Hepatocyte (in vitro differentiated cells): Measurements from ENCODE around the gene COQ8B.

Experiments
- EZH2 ChIP-seq: fragments of 200-600 bp; sonication (generic); IDR thresholded peaks from 2 replicates; pipeline ENCODE4 v1.6.1; 2016; ENCODE audit warnings: antibody characterized with exemption, mild to moderate bottlenecking, borderline replicate concordance
- EZH2phosphoT487 ChIP-seq: fragments of 200-600 bp; sonication (generic); IDR thresholded peaks from one replicate; pipeline ENCODE4 v1.6.1; 2018; ENCODE audit warnings: antibody characterized with exemption, mild to moderate bottlenecking, low read depth, moderate library complexity; ENCODE audit not compliant: unreplicated experiment, severe bottlenecking
- TF ChIP-seq, protein P1 (sequence below): fragments of 200-600 bp; sonication (generic); IDR thresholded peaks from 2 replicates; pipeline ENCODE4 v1.5.1; 2016; ENCODE audit warnings: antibody characterized with exemption, mild to moderate bottlenecking; ENCODE audit not compliant: poor library complexity

- TF ChIP-seq, protein P1, sequence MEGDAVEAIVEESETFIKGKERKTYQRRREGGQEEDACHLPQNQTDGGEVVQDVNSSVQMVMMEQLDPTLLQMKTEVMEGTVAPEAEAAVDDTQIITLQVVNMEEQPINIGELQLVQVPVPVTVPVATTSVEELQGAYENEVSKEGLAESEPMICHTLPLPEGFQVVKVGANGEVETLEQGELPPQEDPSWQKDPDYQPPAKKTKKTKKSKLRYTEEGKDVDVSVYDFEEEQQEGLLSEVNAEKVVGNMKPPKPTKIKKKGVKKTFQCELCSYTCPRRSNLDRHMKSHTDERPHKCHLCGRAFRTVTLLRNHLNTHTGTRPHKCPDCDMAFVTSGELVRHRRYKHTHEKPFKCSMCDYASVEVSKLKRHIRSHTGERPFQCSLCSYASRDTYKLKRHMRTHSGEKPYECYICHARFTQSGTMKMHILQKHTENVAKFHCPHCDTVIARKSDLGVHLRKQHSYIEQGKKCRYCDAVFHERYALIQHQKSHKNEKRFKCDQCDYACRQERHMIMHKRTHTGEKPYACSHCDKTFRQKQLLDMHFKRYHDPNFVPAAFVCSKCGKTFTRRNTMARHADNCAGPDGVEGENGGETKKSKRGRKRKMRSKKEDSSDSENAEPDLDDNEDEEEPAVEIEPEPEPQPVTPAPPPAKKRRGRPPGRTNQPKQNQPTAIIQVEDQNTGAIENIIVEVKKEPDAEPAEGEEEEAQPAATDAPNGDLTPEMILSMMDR, result no peak
- TF ChIP-seq EZH2phosphoT487 (no peak), EZH2 (no peak)
Measured at GRCh38 chr19:40701758-40702157, 14.9 kb downstream of the COQ8B start.
